Lower lobe of right lung (tissue), 2 donors: Measurements from ENCODE around the gene RPN2. TPM values are rescaled to one million over a fixed set of nuclear protein-coding genes. Genes with fewer than 3 reads are reported as not detected.

Source experiments
- ATAC-seq, 2 donors: fragments of 200-7000 bp; cut with Tn5 transposase; one replicate each; pipeline ENCODE4 v1.9.1; 2020 to 2022; ENCODE audit warnings: mild to moderate bottlenecking in 2 of 2, moderate library complexity in 2 of 2
- DNase-seq: peaks from one replicate; pipeline ENCODE4 v3.0.0-alpha.2; 2020
- H3K27ac ChIP-seq: fragments of 200-600 bp; one replicate; pipeline ENCODE4 v1.8.0; 2022
- H3K27me3 ChIP-seq: fragments of 200-600 bp; one replicate; pipeline ENCODE4 v1.8.0; 2022; ENCODE audit warnings: low read depth
- H3K36me3 ChIP-seq: fragments of 200-600 bp; one replicate; pipeline ENCODE4 v1.8.0; 2022; ENCODE audit warnings: mild to moderate bottlenecking
- H3K4me1 ChIP-seq: fragments of 200-600 bp; one replicate; pipeline ENCODE4 v1.8.0; 2022
- H3K4me3 ChIP-seq: fragments of 200-600 bp; one replicate; pipeline ENCODE4 v1.8.0; 2022; ENCODE audit warnings: mild to moderate bottlenecking
- H3K9me3 ChIP-seq: fragments of 200-600 bp; one replicate; pipeline ENCODE4 v1.8.0; 2022
- intact Hi-C: fragments of 100-400 bp; cut with DNase I; formaldehyde crosslinking; loops from one replicate; pipeline ENCODE4 v1.11.0; 2022
- total RNA-seq: library from RNA; stranded (reverse); fragmentation: NEBNext Ultra II Directional; extraction: Animal tissue kit (Norgen Biotek cat#: 25700); gene quantifications from one replicate; pipeline ENCODE4 v1.2.1, GENCODE V29; 2021
- TF ChIP-seq, protein P1 (sequence below): fragments of 200-600 bp; IDR thresholded peaks from one replicate; pipeline ENCODE4 v1.8.0; 2022; ENCODE audit warnings: antibody characterized with exemption, mild to moderate bottlenecking
- donor health status: DM: no; HTN: yes; CAD: no; lungs with severe emphysema.

RPN2 gene
- total RNA-seq, 1 donor from 2014 or later = 160 TPM

DNA sequence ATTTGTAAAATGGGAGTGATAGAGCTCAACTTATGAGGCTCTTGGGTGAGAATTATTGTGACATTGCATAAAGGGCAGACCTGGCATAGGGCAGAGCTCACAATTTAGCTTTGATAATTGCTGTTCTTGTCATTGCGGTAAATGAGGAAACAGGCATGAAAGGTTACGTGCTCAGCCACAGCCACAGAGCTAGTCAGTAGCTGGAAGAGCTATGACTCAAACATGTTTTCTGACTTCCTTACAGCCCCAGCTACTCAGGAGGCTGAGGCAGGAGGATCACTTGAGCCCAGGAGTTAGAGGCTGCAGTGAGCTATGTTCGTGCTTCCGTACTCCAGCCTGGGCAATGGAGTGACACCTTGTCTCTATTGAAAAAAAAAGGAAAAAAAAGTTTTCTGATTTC is 86.0 kb downstream of the RPN2 start:
- TF ChIP-seq, protein P1, sequence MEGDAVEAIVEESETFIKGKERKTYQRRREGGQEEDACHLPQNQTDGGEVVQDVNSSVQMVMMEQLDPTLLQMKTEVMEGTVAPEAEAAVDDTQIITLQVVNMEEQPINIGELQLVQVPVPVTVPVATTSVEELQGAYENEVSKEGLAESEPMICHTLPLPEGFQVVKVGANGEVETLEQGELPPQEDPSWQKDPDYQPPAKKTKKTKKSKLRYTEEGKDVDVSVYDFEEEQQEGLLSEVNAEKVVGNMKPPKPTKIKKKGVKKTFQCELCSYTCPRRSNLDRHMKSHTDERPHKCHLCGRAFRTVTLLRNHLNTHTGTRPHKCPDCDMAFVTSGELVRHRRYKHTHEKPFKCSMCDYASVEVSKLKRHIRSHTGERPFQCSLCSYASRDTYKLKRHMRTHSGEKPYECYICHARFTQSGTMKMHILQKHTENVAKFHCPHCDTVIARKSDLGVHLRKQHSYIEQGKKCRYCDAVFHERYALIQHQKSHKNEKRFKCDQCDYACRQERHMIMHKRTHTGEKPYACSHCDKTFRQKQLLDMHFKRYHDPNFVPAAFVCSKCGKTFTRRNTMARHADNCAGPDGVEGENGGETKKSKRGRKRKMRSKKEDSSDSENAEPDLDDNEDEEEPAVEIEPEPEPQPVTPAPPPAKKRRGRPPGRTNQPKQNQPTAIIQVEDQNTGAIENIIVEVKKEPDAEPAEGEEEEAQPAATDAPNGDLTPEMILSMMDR = no peak
- H3K27ac ChIP-seq = no peak overlapping the region
- peaks cover 6% of the 10 kb centered on the region for H3K27me3 ChIP-seq
- intact Hi-C loops = loop anchor here (10.0 kb wide), 1 partner anchor 120 kb away; no protein-coding TSS in a partner anchor
- ATAC-seq = peak; percentile 34 to 48
- no peak overlapping the region for H3K4me3 ChIP-seq
- no peaks in the 10 kb centered on the region for H3K4me1 ChIP-seq
- no peaks in the 10 kb centered on the region for H3K36me3 ChIP-seq
- no peaks in the 10 kb centered on the region for H3K9me3 ChIP-seq
- DNase-seq = no peak

DNA sequence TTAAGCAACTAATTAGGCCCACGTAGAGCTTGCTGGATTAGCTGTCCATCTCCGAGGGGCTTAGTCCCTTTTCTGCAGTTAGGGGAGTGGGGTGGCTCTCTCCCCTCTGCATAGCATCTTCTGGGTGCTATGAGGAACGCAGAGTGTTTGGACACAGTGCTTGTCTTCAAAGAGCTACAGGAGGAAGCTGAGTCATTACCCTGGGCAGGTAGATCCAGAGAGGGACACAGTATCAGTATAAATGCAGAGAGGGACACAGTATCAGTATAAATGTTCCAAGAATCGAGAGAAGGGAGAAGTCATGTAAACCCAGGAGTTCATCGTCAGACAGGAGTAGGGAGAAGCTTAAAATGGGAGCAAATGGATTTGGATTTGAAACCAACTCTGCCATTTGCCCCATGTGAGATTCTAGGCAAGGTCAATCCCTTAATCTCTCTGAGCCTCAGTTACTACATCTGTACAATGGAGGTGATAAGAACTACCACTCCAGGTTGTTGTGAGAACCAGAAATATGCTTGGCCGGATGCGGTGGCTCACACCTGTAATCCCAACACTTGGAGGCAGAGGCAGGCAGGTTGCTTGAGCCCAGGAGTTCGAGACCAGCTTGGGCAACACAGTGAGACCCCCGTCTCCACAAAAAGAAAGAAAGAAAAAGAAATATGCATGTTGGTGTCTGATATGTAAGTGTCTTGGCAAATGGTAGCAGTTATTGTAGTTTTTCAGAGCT is 88.0 kb downstream of the RPN2 start:
- ATAC-seq = no peak
- no peaks in the 10 kb centered on the region for H3K36me3 ChIP-seq
- H3K4me3 ChIP-seq = no peak overlapping the region
- no peak overlapping the region for H3K27ac ChIP-seq
- DNase-seq = no peak
- H3K27me3 ChIP-seq = no peaks in the 10 kb centered on the region
- intact Hi-C loops = loop anchor here (10.0 kb wide), 1 partner anchor 118 kb away; no protein-coding TSS in a partner anchor
- no peaks in the 10 kb centered on the region for H3K9me3 ChIP-seq
- H3K4me1 ChIP-seq = peaks cover 7% of the 10 kb centered on the region
- TF ChIP-seq, protein P1 = no peak

DNA sequence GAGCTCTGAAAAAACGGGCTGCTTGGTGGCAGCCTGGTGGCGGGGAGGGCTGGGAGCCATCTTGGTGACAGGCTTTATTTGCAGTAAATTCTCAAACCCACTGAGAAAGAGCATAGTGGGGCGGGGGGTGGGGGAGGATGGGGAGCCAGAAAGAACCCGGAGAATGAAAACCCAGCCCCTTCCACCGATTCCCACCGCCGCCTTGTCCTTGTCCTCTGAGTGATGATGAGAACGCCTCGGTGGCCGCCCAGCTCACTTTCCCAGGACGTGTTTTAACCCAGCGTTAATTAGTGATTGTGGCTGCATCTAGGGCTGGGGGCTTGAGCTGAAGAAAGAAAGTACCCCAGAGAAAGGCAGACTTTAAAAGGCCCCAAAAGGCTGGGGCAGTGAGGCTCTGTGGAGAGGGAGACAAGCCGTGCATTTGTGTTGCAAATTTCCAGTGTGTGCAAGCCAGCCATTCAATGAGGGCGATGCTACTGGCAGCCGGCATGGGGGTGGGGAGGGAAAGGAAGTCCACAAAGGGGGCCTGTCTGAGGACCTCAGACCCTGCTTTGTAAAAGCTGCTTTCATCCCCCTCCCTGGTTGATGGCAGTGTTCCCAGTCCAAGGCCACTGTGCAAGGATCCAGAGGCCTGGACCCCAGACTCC is 88.7 kb downstream of the RPN2 start:
- Histone ChIP-seq H3K27ac (no peak overlapping the region), H3K4me3 (no peak overlapping the region), H3K27me3 (no peaks in the 10 kb centered on the region), H3K4me1 (peaks cover 7% of the 10 kb centered on the region), H3K9me3 (no peaks in the 10 kb centered on the region), H3K36me3 (no peaks in the 10 kb centered on the region)
- DNase-seq (no peak), ATAC-seq (no peak)
- intact Hi-C loops = loop anchor here (10.0 kb wide), 1 partner anchor 117 kb away; no protein-coding TSS in a partner anchor
- TF ChIP-seq, protein P1 = no peak

DNA sequence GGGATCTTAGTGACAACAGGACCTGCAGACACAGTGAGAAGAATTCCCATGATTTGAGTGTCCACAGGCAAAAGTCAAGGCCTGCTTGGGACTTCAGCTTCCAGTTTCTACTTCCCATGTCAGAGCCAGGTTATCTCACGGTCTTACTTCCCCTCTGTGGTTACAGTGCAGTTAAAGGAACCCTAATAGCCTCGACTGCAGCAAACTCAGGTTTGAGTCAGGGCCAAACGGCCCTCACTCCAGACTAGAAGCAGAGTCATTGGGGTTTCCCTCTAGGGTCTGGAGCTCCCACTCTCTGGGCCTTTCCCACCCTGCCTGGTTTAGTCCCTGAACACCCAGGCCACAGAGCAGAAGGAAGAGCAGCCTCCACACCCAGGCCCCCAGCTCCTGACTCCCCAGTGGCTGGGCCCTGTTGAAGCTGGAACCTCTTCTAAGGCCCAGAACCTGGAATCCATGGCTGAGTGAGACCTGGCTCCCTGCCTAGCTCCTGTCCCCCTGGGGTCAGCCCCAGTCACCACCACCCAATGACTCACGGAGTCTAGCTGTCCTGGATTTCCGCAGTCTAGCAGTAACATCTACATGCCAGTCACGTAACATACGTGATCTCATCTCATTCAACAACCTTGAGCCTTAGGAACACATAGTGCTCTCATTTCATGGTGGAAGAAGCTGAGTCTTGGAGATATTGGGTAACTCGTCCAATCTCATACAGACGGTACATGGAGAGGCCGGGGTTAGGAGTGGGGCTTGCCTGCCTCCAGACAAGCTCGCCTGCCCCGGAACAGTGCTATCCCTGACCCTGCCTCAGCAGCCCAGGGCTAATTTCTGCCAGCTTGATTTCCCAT is 91.7 kb downstream of the RPN2 start:
- no peaks in the 10 kb centered on the region for H3K9me3 ChIP-seq
- peak; percentile 71 to 79 for ATAC-seq
- no peaks in the 10 kb centered on the region for H3K36me3 ChIP-seq
- DNase-seq = no peak
- no peaks in the 10 kb centered on the region for H3K27me3 ChIP-seq
- H3K4me1 ChIP-seq = peaks cover 11% of the 10 kb centered on the region
- TF ChIP-seq, protein P1 = no peak
- peak overlapping the region; percentile 76 for H3K27ac ChIP-seq
- intact Hi-C loops = loop anchor here (10.0 kb wide), 1 partner anchor 264 kb away; no protein-coding TSS in a partner anchor
- H3K4me3 ChIP-seq = no peak overlapping the region

DNA sequence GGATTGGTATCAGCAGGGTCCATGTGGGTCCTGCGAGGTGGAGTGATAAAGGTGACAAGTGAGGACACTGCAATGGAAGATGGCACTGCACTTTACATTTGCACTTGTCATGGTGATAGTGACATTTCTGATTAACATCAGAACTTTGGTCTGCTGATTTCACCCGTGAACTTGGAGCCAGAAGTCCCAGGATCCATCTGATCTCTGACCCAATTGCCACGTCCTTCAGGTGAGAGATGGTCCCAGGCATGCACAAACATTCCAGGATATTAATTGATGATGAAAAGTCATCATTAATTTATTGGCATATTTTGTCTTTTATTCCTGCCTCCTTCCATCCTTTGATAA is 92.3 kb downstream of the RPN2 start:
- DNase-seq (no peak), ATAC-seq (no peak)
- Histone ChIP-seq H3K4me1 (peaks cover 14% of the 10 kb centered on the region), H3K27me3 (no peaks in the 10 kb centered on the region), H3K9me3 (no peaks in the 10 kb centered on the region), H3K36me3 (no peaks in the 10 kb centered on the region), H3K27ac (peak overlapping the region; percentile 76), H3K4me3 (no peak overlapping the region)
- intact Hi-C loops = loop anchor here (10.0 kb wide), 1 partner anchor 263 kb away; no protein-coding TSS in a partner anchor
- TF ChIP-seq, protein P1 = no peak
